ENCODE measurements around the gene UCK2. TPM values are rescaled to one million over a fixed set of nuclear protein-coding genes. Genes with fewer than 3 reads are reported as not detected.

Gene UCK2
- total and polyA plus RNA-seq, 2 of the 8 experiments (the other 6 are each of a cell fraction or from before 2014, with no cell fraction given), result 103 to 109 TPM

GRCh38 chr1:165896277-165896676 is 68.9 kb downstream of the UCK2 start:
- WGBS, 2 experiments (ENCODE audit: extremely low coverage in 1 of 2, insufficient coverage in 1 of 2, insufficient read length in 1 of 2, insufficient replicate concordance in 2 of 2, low coverage in 1 of 2, low lambda C conversion rate in 2 of 2, missing lambda C conversion rate in 1 of 2), result 96% methylated on average over 10 of the region's 10 CpGs; no CpG with 5 or more reads in 1 of the 2 experiments
- no peak overlapping the region for H4K8ac ChIP-seq (ENCODE audit: extremely low read depth, insufficient read depth, low read length)
- no peak overlapping the region for H3K4me3 ChIP-seq (ENCODE audit: extremely low read depth in 1 of 4, insufficient read depth in 2 of 4, low read depth in 3 of 4, low read length in 4 of 4)
- no peaks in the 10 kb centered on the region for H3K23me2 ChIP-seq (ENCODE audit: low read depth, low read length)
- no peak overlapping the region for H3K4me2 ChIP-seq (ENCODE audit: insufficient read depth in 1 of 2, low read depth in 2 of 2, low read length in 2 of 2)
- no peak overlapping the region for H3K23ac ChIP-seq (ENCODE audit: insufficient read length)
- H2AFZ ChIP-seq (ENCODE audit: low read length), result no peak overlapping the region
- no peak overlapping the region for H4K5ac ChIP-seq (ENCODE audit: insufficient read length, low read depth, low read length)
- no peaks in the 10 kb centered on the region for H3K27me3 ChIP-seq (replicated peaks in 1 of 4; ENCODE audit: control insufficient read depth in 3 of 4, extremely low read depth in 1 of 4, insufficient read depth in 3 of 4, low read length in 3 of 4)
- H2BK5ac ChIP-seq (ENCODE audit: low read depth, low read length), result no peak overlapping the region
- H3K56ac ChIP-seq (replicated peaks; ENCODE audit: insufficient read length, low read depth, low read length), result no peak overlapping the region
- DNase-seq (ENCODE audit: low read depth in 1 of 2, low spot score in 2 of 2) (no peak), FAIRE-seq (no peak)
- no peak overlapping the region for H3K18ac ChIP-seq (ENCODE audit: extremely low read depth, low read length)
- H2BK20ac ChIP-seq (ENCODE audit: low read length), result no peak overlapping the region
- H3K14ac ChIP-seq (ENCODE audit: insufficient read length), result no peak overlapping the region
- TF ChIP-seq SIX5 (IDR thresholded peaks at IDR 0.05; ENCODE audit: low read depth, low read length) (no peak), TCF12 (IDR thresholded peaks at IDR 0.05; ENCODE audit: low read depth, low read length) (no peak), USF2 (IDR thresholded peaks at IDR 0.05; ENCODE audit: low read length) (no peak), EP300 (IDR thresholded peaks at IDR 0.05; ENCODE audit: borderline replicate concordance in 1 of 2, low read depth in 2 of 2, low read length in 2 of 2) (no peak), GTF2F1 (IDR thresholded peaks at IDR 0.05; ENCODE audit: borderline replicate concordance, low read depth, low read length) (no peak), KDM1A (IDR thresholded peaks at IDR 0.05; ENCODE audit: borderline replicate concordance, low read length) (no peak), RXRA (IDR thresholded peaks at IDR 0.05; ENCODE audit: insufficient read depth, low read depth, low read length) (no peak), CTBP2 (IDR thresholded peaks at IDR 0.05; ENCODE audit: borderline replicate concordance, insufficient read depth, insufficient read length, low read length) (no peak), PHF8 (conservative IDR thresholded peaks at IDR 0.05; ENCODE audit: low read depth, low read length) (no peak), POLR2AphosphoS5 (IDR thresholded peaks at IDR 0.05; ENCODE audit: low read depth, low read length) (no peak), BCL11A (IDR thresholded peaks at IDR 0.05; ENCODE audit: low read depth in 2 of 2, low read length in 2 of 2) (no peak)
- no peak overlapping the region for H3K9ac ChIP-seq (replicated peaks in 1 of 4; ENCODE audit: extremely low read depth in 1 of 4, low read depth in 3 of 4, low read length in 3 of 4)
- H2BK15ac ChIP-seq (ENCODE audit: low read length), result no peak overlapping the region
- peaks cover 16 to 28% of the 10 kb centered on the region in 2 experiments for H4K20me1 ChIP-seq (replicated peaks in 1 of 2; ENCODE audit: control insufficient read depth in 1 of 2, insufficient read depth in 2 of 2, low read length in 2 of 2)
- H2BK120ac ChIP-seq (replicated peaks; ENCODE audit: low read depth, low read length), result no peak overlapping the region
- no peak overlapping the region for H2AK5ac ChIP-seq (ENCODE audit: low read depth, low read length)
- ChIA-PET POLR2A (ENCODE audit: partially characterized antibody) (no interaction called here), CTCF (ENCODE audit: partially characterized antibody) (interaction anchor here (0.7 to 2.5 kb wide), 4 partner anchors 18 to 152 kb away, joined by 3 to 12 read pairs (median 5); no protein-coding TSS in a partner anchor)
- peaks cover 13% of the 10 kb centered on the region for H3K79me1 ChIP-seq (ENCODE audit: low read depth, low read length)
- H3K4ac ChIP-seq (replicated peaks; ENCODE audit: insufficient read length, low read depth, low read length), result no peak overlapping the region
- H3K79me2 ChIP-seq (ENCODE audit: control insufficient read depth in 1 of 2, insufficient read depth in 2 of 2, low read length in 2 of 2), result peaks cover 0 to 44% of the 10 kb centered on the region in 2 experiments; a peak in 2 of 4 replicates
- no peak overlapping the region for H4K91ac ChIP-seq (replicated peaks; ENCODE audit: insufficient read length, low read length)
- H2BK12ac ChIP-seq (ENCODE audit: low read depth, low read length), result no peak overlapping the region
- H3K36me3 ChIP-seq (ENCODE audit: control insufficient read depth in 2 of 4, insufficient read depth in 4 of 4, low read length in 3 of 4), result peaks cover 19 to 63% (median 46%) of the 10 kb centered on the region in 4 experiments
- H3K4me1 ChIP-seq (replicated peaks in 1 of 4; ENCODE audit: control insufficient read depth in 3 of 4, insufficient read depth in 4 of 4, low read length in 3 of 4), result peaks cover 0 to 3% (median 0%) of the 10 kb centered on the region in 4 experiments; a peak in 2 of 7 replicates
- no peak overlapping the region for H3K27ac ChIP-seq (ENCODE audit: low read depth, low read length)
- no peaks in the 10 kb centered on the region for H3K9me3 ChIP-seq (ENCODE audit: insufficient read depth in 2 of 2, low read depth in 1 of 2, low read length in 1 of 2)

Measured in H1 (cell line).